HUES48 (cell line): ENCODE data around the gene TBX4.

Source experiments
- H3K27ac ChIP-seq: one replicate; pipeline ENCODE4 v1.7.0; 2013; ENCODE audit warnings: low read depth, low read length, inconsistent platforms
- H3K27me3 ChIP-seq: 2 replicates; pipeline ENCODE4 v1.6.1; 2013; ENCODE audit warnings: mild to moderate bottlenecking, low read length; ENCODE audit not compliant: control insufficient read depth, insufficient read depth
- H3K36me3 ChIP-seq: 2 replicates; pipeline ENCODE4 v1.6.1; 2013; ENCODE audit warnings: low read length; ENCODE audit not compliant: control insufficient read depth, insufficient read depth
- H3K4me1 ChIP-seq: 2 replicates; pipeline ENCODE4 v1.6.1; 2013; ENCODE audit warnings: mild to moderate bottlenecking, low read length; ENCODE audit not compliant: control insufficient read depth, insufficient read depth
- H3K4me3 ChIP-seq: 2 replicates; pipeline ENCODE4 v1.5.1; 2013; ENCODE audit warnings: mild to moderate bottlenecking, low read depth, low read length
- H3K9ac ChIP-seq: 2 replicates; pipeline ENCODE4 v1.6.1; 2013; ENCODE audit warnings: mild to moderate bottlenecking, low read depth, low read length, moderate library complexity
- H3K9me3 ChIP-seq: 2 replicates; pipeline ENCODE4 v1.6.1; 2013; ENCODE audit warnings: low read length; ENCODE audit not compliant: control insufficient read depth, insufficient read depth

Gene TBX4

DNA sequence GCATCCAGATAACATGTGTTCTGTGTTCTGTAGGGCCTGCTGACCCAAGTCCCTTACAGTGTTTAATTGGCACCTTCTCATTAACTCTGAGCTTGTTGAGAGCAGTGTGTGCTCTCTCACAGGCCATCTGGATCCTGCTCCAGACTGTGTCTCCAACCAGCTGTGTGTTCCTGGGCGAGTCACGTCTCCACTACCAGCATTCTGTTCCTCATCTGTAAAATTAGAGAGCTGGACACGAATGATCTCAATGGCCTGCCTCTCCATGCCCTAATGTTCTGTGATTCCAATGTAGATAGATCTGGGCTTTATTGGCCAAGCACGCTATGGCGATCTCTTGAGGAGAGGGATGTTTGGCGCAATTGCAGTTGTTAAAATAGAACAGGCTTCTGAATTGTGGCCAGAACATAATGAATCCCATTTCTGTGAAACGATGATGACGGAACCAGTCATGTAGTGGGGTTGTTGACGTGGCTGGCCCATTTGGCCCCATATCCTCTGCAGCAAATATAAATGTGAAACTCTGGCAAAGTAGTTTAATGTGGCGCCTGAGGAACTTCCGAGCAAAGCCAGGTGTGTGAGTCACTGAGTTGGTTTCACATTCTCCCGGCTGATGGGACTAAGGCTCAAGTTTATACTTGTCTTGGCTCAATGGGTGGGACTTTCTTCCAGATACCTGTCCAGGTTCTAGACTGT, 22.2 kb downstream of the TBX4 start:
- Histone ChIP-seq H3K4me1 (no peaks in the 10 kb centered on the region), H3K36me3 (no peaks in the 10 kb centered on the region), H3K9ac (no peak overlapping the region), H3K9me3 (no peaks in the 10 kb centered on the region), H3K27ac (no peak overlapping the region), H3K27me3 (peaks cover 11% of the 10 kb centered on the region), H3K4me3 (no peak overlapping the region)

GRCh38 chr17:61474934-61475333, 22.7 kb downstream of the TBX4 start:
- no peaks in the 10 kb centered on the region for H3K36me3 ChIP-seq
- no peak overlapping the region for H3K4me3 ChIP-seq
- no peak overlapping the region for H3K27ac ChIP-seq
- no peaks in the 10 kb centered on the region for H3K4me1 ChIP-seq
- H3K27me3 ChIP-seq: peaks cover 6% of the 10 kb centered on the region
- H3K9me3 ChIP-seq: no peaks in the 10 kb centered on the region
- H3K9ac ChIP-seq: no peak overlapping the region

DNA sequence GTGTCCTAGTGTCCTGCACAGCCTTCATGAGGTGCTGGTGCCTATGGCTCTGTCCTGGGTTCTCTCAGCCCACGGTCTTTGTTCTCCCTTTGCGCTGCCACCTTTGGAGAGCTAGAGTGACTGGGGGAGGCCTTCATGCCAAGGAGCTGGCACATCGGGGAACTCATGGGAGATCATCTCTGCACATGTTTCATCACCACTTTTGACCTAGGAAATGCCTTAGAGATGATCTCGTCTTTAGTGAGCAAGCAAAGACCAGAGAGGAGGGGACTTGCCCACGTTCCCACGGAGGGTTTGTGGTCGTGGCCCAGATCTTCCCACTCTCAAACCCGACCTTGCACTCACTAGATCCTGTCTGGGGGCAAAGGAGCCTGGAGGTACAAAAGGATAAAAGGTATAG, 23.5 kb downstream of the TBX4 start:
- no peak overlapping the region for H3K4me3 ChIP-seq
- no peaks in the 10 kb centered on the region; the same call in 1 of the 2 replicates for H3K27me3 ChIP-seq
- H3K27ac ChIP-seq: no peak overlapping the region
- no peak overlapping the region for H3K9ac ChIP-seq
- no peaks in the 10 kb centered on the region for H3K4me1 ChIP-seq
- H3K9me3 ChIP-seq: no peaks in the 10 kb centered on the region
- no peaks in the 10 kb centered on the region for H3K36me3 ChIP-seq

GRCh38 chr17:61476476-61477203, 24.4 kb downstream of the TBX4 start:
- H3K4me3 ChIP-seq: no peak overlapping the region
- H3K36me3 ChIP-seq: no peaks in the 10 kb centered on the region
- no peaks in the 10 kb centered on the region for H3K27me3 ChIP-seq
- H3K9me3 ChIP-seq: no peaks in the 10 kb centered on the region
- no peaks in the 10 kb centered on the region for H3K4me1 ChIP-seq
- no peak overlapping the region for H3K9ac ChIP-seq
- H3K27ac ChIP-seq: no peak overlapping the region

- H3K36me3 ChIP-seq: no peaks in the 10 kb centered on the region
- H3K9ac ChIP-seq: no peak overlapping the region
- H3K27ac ChIP-seq: no peak overlapping the region
- no peaks in the 10 kb centered on the region for H3K27me3 ChIP-seq
- no peaks in the 10 kb centered on the region for H3K9me3 ChIP-seq
- H3K4me1 ChIP-seq: no peaks in the 10 kb centered on the region
- H3K4me3 ChIP-seq: no peak overlapping the region
These were observed 25.1 kb downstream of the TBX4 start for GRCh38 chr17:61477204-61477834.

GRCh38 chr17:61478026-61478789, 26.0 kb downstream of the TBX4 start:
- Histone ChIP-seq H3K27me3 (no peaks in the 10 kb centered on the region), H3K9me3 (no peaks in the 10 kb centered on the region), H3K27ac (no peak overlapping the region), H3K9ac (no peak overlapping the region), H3K4me1 (no peaks in the 10 kb centered on the region), H3K4me3 (no peak overlapping the region), H3K36me3 (no peaks in the 10 kb centered on the region)

GRCh38 chr17:61478790-61479492, 26.7 kb downstream of the TBX4 start:
- H3K4me3 ChIP-seq: no peak overlapping the region
- H3K36me3 ChIP-seq: no peaks in the 10 kb centered on the region
- H3K9me3 ChIP-seq: no peaks in the 10 kb centered on the region
- H3K27me3 ChIP-seq: no peaks in the 10 kb centered on the region
- H3K4me1 ChIP-seq: no peaks in the 10 kb centered on the region
- H3K27ac ChIP-seq: no peak overlapping the region
- H3K9ac ChIP-seq: no peak overlapping the region

DNA sequence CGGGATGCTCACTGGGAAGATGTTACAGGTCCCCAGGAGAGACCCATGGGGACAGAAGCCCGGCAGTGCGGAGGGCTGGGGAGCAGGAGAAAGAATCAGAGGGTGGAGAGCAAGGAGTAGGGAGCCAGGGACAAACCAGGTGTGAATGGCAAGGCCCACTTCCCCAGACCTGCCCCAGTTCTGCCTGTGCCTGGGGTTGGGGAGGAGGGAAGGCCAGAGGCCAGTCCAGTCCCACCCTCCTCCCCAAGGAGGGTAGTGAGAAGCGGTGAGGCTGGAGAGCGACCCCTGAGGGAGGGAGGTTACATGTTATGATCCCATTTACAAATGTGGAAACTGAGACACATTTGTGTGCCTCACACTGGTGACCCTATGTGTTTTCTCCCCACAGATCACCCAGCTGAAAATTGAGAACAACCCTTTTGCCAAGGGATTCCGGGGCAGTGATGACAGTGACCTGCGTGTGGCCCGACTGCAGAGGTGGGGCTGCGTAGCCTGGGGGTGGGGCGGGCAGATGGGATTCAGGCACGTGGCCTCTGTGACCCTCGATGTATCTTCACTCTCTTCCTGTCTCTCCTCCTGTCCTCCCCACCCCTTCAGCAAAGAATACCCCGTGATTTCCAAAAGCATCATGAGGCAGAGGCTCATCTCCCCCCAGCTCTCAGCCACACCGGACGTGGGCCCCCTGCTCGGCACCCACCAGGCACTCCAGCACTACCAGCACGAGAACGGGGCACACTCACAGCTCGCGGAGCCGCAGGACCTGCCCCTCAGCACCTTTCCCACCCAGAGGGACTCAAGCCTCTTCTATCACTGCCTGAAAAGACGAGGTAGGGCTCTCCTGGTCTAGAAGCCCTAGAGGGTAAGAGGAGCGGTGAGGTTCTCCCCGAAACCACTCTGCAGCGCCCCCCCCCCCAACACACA, 27.5 kb downstream of the TBX4 start:
- Histone ChIP-seq H3K9me3 (no peaks in the 10 kb centered on the region), H3K27me3 (no peaks in the 10 kb centered on the region), H3K9ac (no peak overlapping the region), H3K36me3 (no peaks in the 10 kb centered on the region), H3K4me3 (no peak overlapping the region), H3K4me1 (no peaks in the 10 kb centered on the region), H3K27ac (no peak overlapping the region)

DNA sequence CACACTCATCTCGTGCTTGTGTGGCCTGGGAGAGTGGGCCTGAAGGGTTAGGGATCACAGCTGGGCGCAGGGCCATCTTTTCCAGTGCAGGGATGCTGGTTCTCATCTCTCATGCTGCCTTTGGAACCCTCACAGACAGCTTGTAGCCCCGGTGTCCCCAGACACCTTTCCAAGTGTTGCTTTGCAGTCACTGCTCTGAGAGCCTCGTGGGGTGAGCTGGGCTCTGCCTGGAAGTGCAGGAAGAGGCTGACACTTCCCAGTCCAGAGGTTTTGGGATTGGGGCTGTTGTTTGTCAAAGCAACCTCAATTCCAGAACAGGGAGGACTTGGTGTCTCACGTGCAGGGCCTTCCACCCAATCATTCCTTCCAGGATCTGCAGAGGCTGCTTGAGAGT, 28.2 kb downstream of the TBX4 start:
- no peaks in the 10 kb centered on the region for H3K4me1 ChIP-seq
- H3K36me3 ChIP-seq: no peaks in the 10 kb centered on the region
- H3K27me3 ChIP-seq: no peaks in the 10 kb centered on the region
- no peak overlapping the region for H3K27ac ChIP-seq
- H3K9ac ChIP-seq: no peak overlapping the region
- H3K4me3 ChIP-seq: no peak overlapping the region
- no peaks in the 10 kb centered on the region for H3K9me3 ChIP-seq

- H3K4me1 ChIP-seq: peaks cover 2% of the 10 kb centered on the region; the same call in 1 of the 2 replicates
- no peaks in the 10 kb centered on the region for H3K27me3 ChIP-seq
- H3K4me3 ChIP-seq: no peak overlapping the region
- no peaks in the 10 kb centered on the region for H3K9me3 ChIP-seq
- H3K9ac ChIP-seq: no peak overlapping the region
- no peaks in the 10 kb centered on the region for H3K36me3 ChIP-seq
- no peak overlapping the region for H3K27ac ChIP-seq
These were observed 29.2 kb downstream of the TBX4 start for GRCh38 chr17:61481421-61481820.
